Parathyroid adenoma (tissue), 2 donors: ENCODE data around the gene DYNC1I1.

Source experiments
- H2AFZ ChIP-seq: fragments of 300-600 bp; sonication (generic); one replicate; pipeline ENCODE4 v1.7.0; 2017; ENCODE audit warnings: antibody characterized with exemption, mild to moderate bottlenecking
- H3K27ac ChIP-seq: fragments of 300-600 bp; sonication (generic); one replicate; pipeline ENCODE4 v1.7.0; 2017
- H3K27me3 ChIP-seq: fragments of 300-600 bp; sonication (generic); one replicate; pipeline ENCODE4 v1.7.0; 2017; ENCODE audit warnings: low read length; ENCODE audit not compliant: control insufficient read depth, insufficient read depth
- H3K36me3 ChIP-seq: fragments of 300-600 bp; sonication (generic); one replicate; pipeline ENCODE4 v1.7.0; 2017; ENCODE audit warnings: low read length; ENCODE audit not compliant: control insufficient read depth, insufficient read depth
- H3K4me1 ChIP-seq: fragments of 300-600 bp; sonication (generic); one replicate; pipeline ENCODE4 v1.7.0; 2017; ENCODE audit warnings: control low read depth
- H3K4me2 ChIP-seq: fragments of 300-600 bp; sonication (generic); one replicate; pipeline ENCODE4 v1.7.0; 2017; ENCODE audit warnings: low read length
- H3K4me3 ChIP-seq: fragments of 300-600 bp; sonication (generic); one replicate; pipeline ENCODE4 v1.7.0; 2017; ENCODE audit warnings: low read depth, low read length
- H3K79me2 ChIP-seq: fragments of 300-600 bp; sonication (generic); one replicate; pipeline ENCODE4 v1.7.0; 2017; ENCODE audit warnings: control low read depth
- H3K9ac ChIP-seq: fragments of 300-600 bp; sonication (generic); one replicate; pipeline ENCODE4 v1.7.0; 2017; ENCODE audit warnings: mild to moderate bottlenecking
- H3K9me3 ChIP-seq: fragments of 300-600 bp; sonication (generic); one replicate; pipeline ENCODE4 v1.7.0; 2017; ENCODE audit warnings: low read length; ENCODE audit not compliant: control insufficient read depth
- TF ChIP-seq, protein P1 (sequence below): fragments of 300-600 bp; sonication (generic); IDR thresholded peaks from one replicate; pipeline ENCODE4 v1.7.0; 2017; ENCODE audit warnings: antibody characterized with exemption, mild to moderate bottlenecking
- donor health status: primary hyperparathyroidism.

Gene DYNC1I1

DNA sequence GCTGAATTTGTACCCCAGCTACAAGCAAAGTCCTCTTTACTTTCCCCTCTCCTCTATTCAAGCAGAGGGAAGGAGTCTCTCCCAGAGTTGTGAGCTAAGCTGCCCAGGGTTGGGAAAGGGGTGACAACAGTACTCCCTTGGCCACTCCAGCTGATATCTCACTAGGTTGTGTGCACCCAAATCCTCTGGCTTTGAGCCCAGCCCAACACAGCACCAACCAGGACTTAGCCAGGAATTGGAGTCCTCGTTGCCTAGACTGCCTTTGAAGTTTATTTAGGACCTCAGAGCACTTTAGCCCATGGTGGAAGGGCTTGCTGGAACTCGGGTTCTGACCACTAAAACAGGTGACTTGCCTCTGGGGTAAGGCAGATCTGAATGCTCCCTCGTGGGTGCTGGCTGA lies 35.7 kb upstream of the DYNC1I1 start:
- Histone ChIP-seq H3K4me2 (no peak overlapping the region), H3K9me3 (no peaks in the 10 kb centered on the region), H3K27ac (no peak overlapping the region), H3K4me3 (no peak overlapping the region), H2AFZ (no peak overlapping the region), H3K4me1 (no peaks in the 10 kb centered on the region), H3K79me2 (no peaks in the 10 kb centered on the region), H3K9ac (no peak overlapping the region), H3K27me3 (no peaks in the 10 kb centered on the region), H3K36me3 (no peaks in the 10 kb centered on the region)
- TF ChIP-seq, protein P1, sequence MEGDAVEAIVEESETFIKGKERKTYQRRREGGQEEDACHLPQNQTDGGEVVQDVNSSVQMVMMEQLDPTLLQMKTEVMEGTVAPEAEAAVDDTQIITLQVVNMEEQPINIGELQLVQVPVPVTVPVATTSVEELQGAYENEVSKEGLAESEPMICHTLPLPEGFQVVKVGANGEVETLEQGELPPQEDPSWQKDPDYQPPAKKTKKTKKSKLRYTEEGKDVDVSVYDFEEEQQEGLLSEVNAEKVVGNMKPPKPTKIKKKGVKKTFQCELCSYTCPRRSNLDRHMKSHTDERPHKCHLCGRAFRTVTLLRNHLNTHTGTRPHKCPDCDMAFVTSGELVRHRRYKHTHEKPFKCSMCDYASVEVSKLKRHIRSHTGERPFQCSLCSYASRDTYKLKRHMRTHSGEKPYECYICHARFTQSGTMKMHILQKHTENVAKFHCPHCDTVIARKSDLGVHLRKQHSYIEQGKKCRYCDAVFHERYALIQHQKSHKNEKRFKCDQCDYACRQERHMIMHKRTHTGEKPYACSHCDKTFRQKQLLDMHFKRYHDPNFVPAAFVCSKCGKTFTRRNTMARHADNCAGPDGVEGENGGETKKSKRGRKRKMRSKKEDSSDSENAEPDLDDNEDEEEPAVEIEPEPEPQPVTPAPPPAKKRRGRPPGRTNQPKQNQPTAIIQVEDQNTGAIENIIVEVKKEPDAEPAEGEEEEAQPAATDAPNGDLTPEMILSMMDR = no peak

DNA sequence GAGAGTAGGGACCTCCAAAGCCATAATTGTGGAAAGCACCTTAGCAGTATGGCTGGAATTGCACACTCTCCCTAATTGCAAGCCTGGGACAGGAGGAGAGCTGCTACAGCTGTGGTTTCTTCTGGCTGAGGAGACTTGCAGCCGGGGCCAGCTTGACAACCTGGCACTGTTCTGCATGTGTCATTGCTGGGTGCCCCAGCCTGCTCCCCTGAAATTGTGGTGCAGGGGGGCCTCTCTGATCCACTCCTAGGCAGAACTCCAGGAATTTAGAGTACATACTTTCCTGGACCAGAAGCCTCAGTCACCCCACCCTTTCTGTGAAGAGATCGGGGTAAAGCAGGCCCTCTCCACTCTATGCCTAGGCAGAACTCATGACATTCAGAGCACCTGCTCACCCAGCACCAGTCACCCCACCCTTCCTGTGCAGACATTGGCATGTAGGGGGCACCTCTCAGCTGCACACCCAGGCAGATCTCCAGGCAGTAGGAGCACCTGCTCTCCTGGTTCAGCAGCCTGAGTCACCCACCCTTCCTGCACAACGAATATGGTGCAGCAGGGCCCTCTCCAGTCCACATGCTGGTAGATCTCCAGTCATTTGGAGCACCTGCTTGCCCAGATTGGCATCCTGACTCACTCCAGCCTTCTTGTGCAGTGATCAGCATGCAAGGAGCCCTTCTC lies 34.4 kb upstream of the DYNC1I1 start:
- H3K4me1 ChIP-seq = no peaks in the 10 kb centered on the region
- no peak overlapping the region for H3K9ac ChIP-seq

DNA sequence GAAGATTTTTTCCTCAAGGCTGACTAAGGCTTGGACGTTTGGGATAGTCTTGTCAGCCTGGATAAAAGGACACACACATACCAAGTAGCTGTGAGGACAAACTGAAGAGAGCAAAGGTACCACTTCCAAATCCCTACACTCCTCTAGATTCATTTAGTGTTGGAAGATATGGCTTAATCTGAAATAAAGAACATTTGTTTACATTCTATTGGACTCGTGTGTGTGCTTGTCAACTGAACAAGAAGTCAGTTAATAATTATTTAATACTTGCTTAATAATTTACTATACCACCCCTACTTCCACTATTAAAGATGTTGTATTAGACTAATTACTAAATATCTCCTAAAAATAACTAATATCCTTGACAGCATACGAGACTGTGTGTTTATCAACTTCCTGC lies 23.3 kb upstream of the DYNC1I1 start:
- no peak overlapping the region for H3K4me2 ChIP-seq
- TF ChIP-seq, protein P1 = no peak
- no peaks in the 10 kb centered on the region for H3K27me3 ChIP-seq
- no peaks in the 10 kb centered on the region for H3K79me2 ChIP-seq
- no peaks in the 10 kb centered on the region for H3K9me3 ChIP-seq
- H3K4me3 ChIP-seq = no peak overlapping the region
- no peaks in the 10 kb centered on the region for H3K4me1 ChIP-seq
- no peak overlapping the region for H2AFZ ChIP-seq
- no peak overlapping the region for H3K27ac ChIP-seq
- no peak overlapping the region for H3K9ac ChIP-seq
- no peaks in the 10 kb centered on the region for H3K36me3 ChIP-seq

More for the DNA sequence above, 34.4 kb upstream of the DYNC1I1 start:
- TF ChIP-seq, protein P1 = no peak
- Histone ChIP-seq H3K27ac (no peak overlapping the region), H2AFZ (no peak overlapping the region), H3K79me2 (no peaks in the 10 kb centered on the region), H3K36me3 (no peaks in the 10 kb centered on the region), H3K4me3 (no peak overlapping the region), H3K9me3 (no peaks in the 10 kb centered on the region), H3K4me2 (no peak overlapping the region), H3K27me3 (no peaks in the 10 kb centered on the region)

DNA sequence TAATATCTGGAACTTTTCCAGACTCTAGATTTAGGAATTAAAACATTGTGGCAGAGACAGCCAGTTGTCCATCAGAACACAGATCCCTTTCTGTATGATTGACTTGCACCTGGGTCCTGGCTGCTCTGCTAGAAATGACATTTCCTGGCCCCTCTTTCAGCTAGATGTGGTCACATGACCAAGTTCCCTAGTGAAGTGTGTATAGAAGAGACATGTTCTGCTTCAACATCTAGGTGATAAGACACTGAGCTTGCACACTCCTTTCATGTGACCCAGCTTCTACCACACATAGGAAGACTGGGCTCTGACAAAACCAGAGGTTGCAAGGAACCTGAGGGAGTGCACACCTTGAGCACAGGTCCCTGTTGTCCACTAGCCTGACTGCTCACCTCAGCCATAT lies 22.8 kb upstream of the DYNC1I1 start:
- no peaks in the 10 kb centered on the region for H3K36me3 ChIP-seq
- H3K79me2 ChIP-seq = no peaks in the 10 kb centered on the region
- H3K27me3 ChIP-seq = no peaks in the 10 kb centered on the region
- TF ChIP-seq, protein P1 = no peak
- no peak overlapping the region for H3K4me2 ChIP-seq
- H3K4me1 ChIP-seq = no peaks in the 10 kb centered on the region
- H3K9ac ChIP-seq = no peak overlapping the region
- no peaks in the 10 kb centered on the region for H3K9me3 ChIP-seq
- H3K4me3 ChIP-seq = no peak overlapping the region
- no peak overlapping the region for H2AFZ ChIP-seq
- no peak overlapping the region for H3K27ac ChIP-seq

DNA sequence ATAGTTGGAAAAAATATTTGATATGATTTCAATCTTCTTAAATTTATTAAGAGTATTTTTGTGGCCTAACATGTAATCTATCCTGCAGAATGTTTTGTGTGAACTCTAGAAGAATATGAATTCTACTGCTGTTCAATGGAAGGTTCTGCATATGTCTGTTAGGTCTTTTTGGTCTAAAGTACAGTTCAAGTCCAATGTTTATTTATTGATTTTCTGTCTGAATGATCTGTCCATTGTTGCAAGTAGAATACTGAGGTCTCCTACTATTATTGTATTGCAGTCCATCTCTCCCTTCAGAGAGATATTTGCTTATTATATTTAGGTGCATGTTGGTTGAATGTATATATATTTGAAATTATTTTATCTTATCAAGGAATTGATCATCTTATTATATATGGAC lies 18.9 kb upstream of the DYNC1I1 start:
- H3K4me2 ChIP-seq = no peak overlapping the region
- H3K79me2 ChIP-seq = no peaks in the 10 kb centered on the region
- no peaks in the 10 kb centered on the region for H3K9me3 ChIP-seq
- H3K27ac ChIP-seq = no peak overlapping the region
- no peak overlapping the region for H3K9ac ChIP-seq
- no peak overlapping the region for H3K4me3 ChIP-seq
- H3K4me1 ChIP-seq = no peaks in the 10 kb centered on the region
- no peaks in the 10 kb centered on the region for H3K27me3 ChIP-seq
- no peak overlapping the region for H2AFZ ChIP-seq
- no peaks in the 10 kb centered on the region for H3K36me3 ChIP-seq
- TF ChIP-seq, protein P1 = no peak
